ENCODE data around the gene CATSPERD. TPM values are rescaled to one million over a fixed set of nuclear protein-coding genes. Genes with fewer than 3 reads are reported as not detected.
A peak's percentile ranks its signal among the peaks of the same experiment; 100 is the strongest.

CATSPERD gene
- total RNA-seq, 4 donors from 2014 or later = not detected

GRCh38 chr19:5693195-5694166, 27.0 kb upstream of the CATSPERD start:
- no peak overlapping the region for H3K4me3 ChIP-seq (ENCODE audit: low read depth, poor library complexity, severe bottlenecking)
- intact Hi-C loops (cut with DNase I; ENCODE audit: low total_unique reads) = no loop called here
- WGBS, 2 donors = 86 to 87% methylated on average over 34 to 35 of the region's 39 CpGs
- no peak for TF ChIP-seq CTCF (IDR thresholded peaks at IDR 0.05)
- no peak for TF ChIP-seq POLR2A (IDR thresholded peaks at IDR 0.05)
- DNase-seq (ENCODE audit: low spot score in 2 of 2) = peak in 1 of 2 donors; percentile 86

- intact Hi-C loops (cut with DNase I; ENCODE audit: low total_unique reads) = no loop called here
- peak in 1 of 2 donors; percentile 85 for DNase-seq (ENCODE audit: low spot score in 2 of 2)
- TF ChIP-seq CTCF (IDR thresholded peaks at IDR 0.05) (no peak), POLR2A (IDR thresholded peaks at IDR 0.05) (no peak)
- 89 to 93% methylated on average over 45 of the region's 45 CpGs for WGBS, 2 donors
- no peak overlapping the region for H3K4me3 ChIP-seq (ENCODE audit: low read depth, poor library complexity, severe bottlenecking)
These were observed 26.1 kb upstream of the CATSPERD start for GRCh38 chr19:5694167-5694955.

- TF ChIP-seq CTCF (IDR thresholded peaks at IDR 0.05) (no peak), POLR2A (IDR thresholded peaks at IDR 0.05) (no peak)
- 87 to 88% methylated on average over 6 to 8 of the region's 8 CpGs for WGBS, 2 donors
- intact Hi-C loops (cut with DNase I; ENCODE audit: low total_unique reads) = no loop called here
- no peak overlapping the region for H3K4me3 ChIP-seq (ENCODE audit: low read depth, poor library complexity, severe bottlenecking)
- no peak for DNase-seq (ENCODE audit: low spot score in 2 of 2)
These were observed 25.3 kb upstream of the CATSPERD start for GRCh38 chr19:5694956-5695648.

GRCh38 chr19:5695649-5696195, 24.7 kb upstream of the CATSPERD start:
- no peak for TF ChIP-seq POLR2A (IDR thresholded peaks at IDR 0.05)
- TF ChIP-seq CTCF (IDR thresholded peaks at IDR 0.05) = no peak
- intact Hi-C loops (cut with DNase I; ENCODE audit: low total_unique reads) = no loop called here
- no peak overlapping the region for H3K4me3 ChIP-seq (ENCODE audit: low read depth, poor library complexity, severe bottlenecking)
- WGBS, 2 donors = 90% methylated on average over 16 to 27 of the region's 28 CpGs
- peak in 1 of 2 donors; percentile 84 for DNase-seq (ENCODE audit: low spot score in 2 of 2)
